Peyer's patch (tissue), 4 donors: Measurements from ENCODE around the gene ABCC6. TPM values are rescaled to one million over a fixed set of nuclear protein-coding genes. Genes with fewer than 3 reads are reported as not detected.

Source experiments
- DNase-seq, 3 donors: peaks; one replicate each; pipeline ENCODE4 v3.0.0-alpha.2; 2017 to 2019
- H3K27ac ChIP-seq, 4 donors: fragments of 200-600 bp; sonication (generic); one replicate each; pipeline ENCODE4 v1.5.1; 2016 to 2019
- H3K27me3 ChIP-seq, 2 donors: fragments of 200-600 bp; sonication (generic); one replicate each; pipeline ENCODE4 v1.5.1; 2019
- H3K36me3 ChIP-seq, 3 donors: fragments of 200-600 bp; sonication (generic); one replicate each; pipeline ENCODE4 v1.5.1; 2016 to 2019
- H3K4me1 ChIP-seq, 4 donors: fragments of 200-600 bp; sonication (generic); one replicate each; pipeline ENCODE4 v1.5.1; 2016 to 2019
- H3K4me3 ChIP-seq, 4 donors: fragments of 200-600 bp; sonication (generic); 1 replicate in 3 of 4; 2 replicates in 1 of 4; pipeline ENCODE4 v1.5.1; 2016 to 2019; ENCODE audit warnings: mild to moderate bottlenecking in 1 of 4
- H3K9me3 ChIP-seq, 4 donors: fragments of 200-600 bp; sonication (generic); one replicate each; pipeline ENCODE4 v1.5.1; 2016 to 2019; ENCODE audit warnings: mild to moderate bottlenecking in 1 of 4
- POLR2A ChIP-seq, 2 donors: fragments of 450-650 bp; IDR thresholded peaks; one replicate each; pipeline ENCODE4 v1.5.1; 2017; ENCODE audit warnings: antibody characterized with exemption in 2 of 2, mild to moderate bottlenecking in 2 of 2, moderate library complexity in 2 of 2
- total RNA-seq, 4 donors: library from RNA; depleted of rRNA; stranded (reverse); fragments of >200 nt; gene quantifications; one replicate each; pipeline ENCODE4 v1.1.0, GENCODE V29; 2016
- TF ChIP-seq, protein P1 (sequence below), 6 experiments: fragments of 450-650 bp in 4 of 6; fragments of 200-600 bp in 2 of 6; sonication (generic) in 1 of 6; IDR thresholded peaks; one replicate each; pipeline ENCODE4 v1.5.1; 2017 to 2019; ENCODE audit warnings: antibody characterized with exemption in 6 of 6, mild to moderate bottlenecking in 3 of 6, moderate library complexity in 1 of 6

The ABCC6 gene
- total RNA-seq, 4 donors from 2014 or later = 12.4 to 113 (median 76.2) TPM

- TF ChIP-seq, protein P1, sequence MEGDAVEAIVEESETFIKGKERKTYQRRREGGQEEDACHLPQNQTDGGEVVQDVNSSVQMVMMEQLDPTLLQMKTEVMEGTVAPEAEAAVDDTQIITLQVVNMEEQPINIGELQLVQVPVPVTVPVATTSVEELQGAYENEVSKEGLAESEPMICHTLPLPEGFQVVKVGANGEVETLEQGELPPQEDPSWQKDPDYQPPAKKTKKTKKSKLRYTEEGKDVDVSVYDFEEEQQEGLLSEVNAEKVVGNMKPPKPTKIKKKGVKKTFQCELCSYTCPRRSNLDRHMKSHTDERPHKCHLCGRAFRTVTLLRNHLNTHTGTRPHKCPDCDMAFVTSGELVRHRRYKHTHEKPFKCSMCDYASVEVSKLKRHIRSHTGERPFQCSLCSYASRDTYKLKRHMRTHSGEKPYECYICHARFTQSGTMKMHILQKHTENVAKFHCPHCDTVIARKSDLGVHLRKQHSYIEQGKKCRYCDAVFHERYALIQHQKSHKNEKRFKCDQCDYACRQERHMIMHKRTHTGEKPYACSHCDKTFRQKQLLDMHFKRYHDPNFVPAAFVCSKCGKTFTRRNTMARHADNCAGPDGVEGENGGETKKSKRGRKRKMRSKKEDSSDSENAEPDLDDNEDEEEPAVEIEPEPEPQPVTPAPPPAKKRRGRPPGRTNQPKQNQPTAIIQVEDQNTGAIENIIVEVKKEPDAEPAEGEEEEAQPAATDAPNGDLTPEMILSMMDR (IDR thresholded peaks at IDR 0.05) = no peak
- H3K36me3 ChIP-seq = peaks cover 0 to 47% (median 0%) of the 10 kb centered on the region in 3 donors
- H3K4me3 ChIP-seq = no peak overlapping the region
- peaks cover 0 to 3% (median 0%) of the 10 kb centered on the region in 4 donors for H3K9me3 ChIP-seq
- H3K4me1 ChIP-seq = peaks cover 0 to 8% (median 0%) of the 10 kb centered on the region in 4 donors
- DNase-seq = no peak
- no peak overlapping the region for H3K27ac ChIP-seq
- no peaks in the 10 kb centered on the region for H3K27me3 ChIP-seq
These were observed 101.0 kb downstream of the ABCC6 start for GRCh38 chr16:16122264-16122663.

- TF ChIP-seq, protein P1 (IDR thresholded peaks at IDR 0.05) = no peak
- TF ChIP-seq POLR2A (IDR thresholded peaks at IDR 0.05) = no peak
- peak overlapping the region in 2 of 4 donors; percentile 35 to 59 for H3K27ac ChIP-seq
- peaks cover 0 to 57% (median 0%) of the 10 kb centered on the region in 3 donors for H3K36me3 ChIP-seq
These were observed 102.0 kb downstream of the ABCC6 start for GRCh38 chr16:16121185-16121727.

GRCh38 chr16:16120382-16121184 is 102.7 kb downstream of the ABCC6 start:
- H3K4me1 ChIP-seq = peaks cover 0 to 8% (median 0%) of the 10 kb centered on the region in 4 donors
- H3K9me3 ChIP-seq = peaks cover 0 to 3% (median 0%) of the 10 kb centered on the region in 4 donors
- H3K36me3 ChIP-seq = peaks cover 0 to 59% (median 0%) of the 10 kb centered on the region in 3 donors
- H3K4me3 ChIP-seq = no peak overlapping the region
- no peak for TF ChIP-seq POLR2A (IDR thresholded peaks at IDR 0.05)
- TF ChIP-seq, protein P1 (IDR thresholded peaks at IDR 0.05) = no peak
- peak overlapping the region in 2 of 4 donors; percentile 59 to 62 for H3K27ac ChIP-seq
- DNase-seq = peak in 1 of 3 donors; percentile 52
- no peaks in the 10 kb centered on the region for H3K27me3 ChIP-seq

More at GRCh38 chr16:16121185-16121727, 102.0 kb downstream of the ABCC6 start:
- Histone ChIP-seq H3K27me3 (no peaks in the 10 kb centered on the region), H3K4me3 (no peak overlapping the region), H3K9me3 (peaks cover 0 to 3% (median 0%) of the 10 kb centered on the region in 4 donors), H3K4me1 (peaks cover 0 to 8% (median 0%) of the 10 kb centered on the region in 4 donors)
- DNase-seq = no peak

DNA sequence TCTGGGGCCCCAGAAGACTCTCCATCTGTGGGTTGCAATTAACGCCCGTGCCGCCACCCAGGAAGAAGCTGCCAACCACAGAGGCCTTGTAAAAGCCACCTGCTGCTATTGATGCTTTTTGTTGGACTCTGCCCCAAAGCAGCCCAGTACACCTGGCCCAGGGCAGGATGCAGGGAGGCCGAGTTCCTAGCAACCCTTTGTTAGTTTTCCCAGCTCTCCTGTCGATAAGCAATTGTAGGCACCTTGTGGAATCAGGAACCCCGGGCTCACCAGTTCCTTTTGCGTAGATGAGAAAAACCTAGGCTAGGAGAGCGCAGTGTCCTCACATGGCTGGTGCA is 103.3 kb downstream of the ABCC6 start:
- Histone ChIP-seq H3K9me3 (peaks cover 0 to 3% (median 0%) of the 10 kb centered on the region in 4 donors), H3K36me3 (peaks cover 0 to 59% (median 0%) of the 10 kb centered on the region in 3 donors), H3K27ac (peak overlapping the region in 2 of 4 donors; percentile 59 to 62), H3K4me1 (peaks cover 0 to 8% (median 0%) of the 10 kb centered on the region in 4 donors), H3K4me3 (no peak overlapping the region), H3K27me3 (no peaks in the 10 kb centered on the region)
- no peak for TF ChIP-seq POLR2A (IDR thresholded peaks at IDR 0.05)
- TF ChIP-seq, protein P1 (IDR thresholded peaks at IDR 0.05) = no peak
- DNase-seq = peak in 2 of 3 donors; percentile 54 to 65

GRCh38 chr16:16118337-16118736 is 105.0 kb downstream of the ABCC6 start:
- TF ChIP-seq, protein P1 (IDR thresholded peaks at IDR 0.05) = no peak
- TF ChIP-seq POLR2A (IDR thresholded peaks at IDR 0.05) = no peak
- no peaks in the 10 kb centered on the region for H3K9me3 ChIP-seq
- no peaks in the 10 kb centered on the region for H3K27me3 ChIP-seq
- H3K27ac ChIP-seq = no peak overlapping the region
- peaks cover 0 to 8% (median 0%) of the 10 kb centered on the region in 4 donors for H3K4me1 ChIP-seq
- peaks cover 0 to 62% (median 0%) of the 10 kb centered on the region in 3 donors for H3K36me3 ChIP-seq
- DNase-seq = no peak
- no peak overlapping the region for H3K4me3 ChIP-seq
